Osteoblast (primary cell): ENCODE measurements around the gene GPR180. TPM values are rescaled to one million over a fixed set of nuclear protein-coding genes. Genes with fewer than 3 reads are reported as not detected.

Experiments
- DNase-seq: peaks from one replicate; pipeline ENCODE4 v3.0.0; 2011; ENCODE audit warnings: low spot score, mixed read lengths; ENCODE audit not compliant: insufficient read length; ENCODE audit errors: missing footprints
- H2AFZ ChIP-seq: 2 replicates; pipeline ENCODE4 v1.6.0; 2011; ENCODE audit warnings: mild to moderate bottlenecking, low read length
- H3K27ac ChIP-seq: 2 replicates; pipeline ENCODE4 v1.5.1; 2011; ENCODE audit warnings: mild to moderate bottlenecking, low read depth, low read length, moderate library complexity
- H3K27me3 ChIP-seq: 2 replicates; pipeline ENCODE4 v1.6.0; 2012; ENCODE audit warnings: mild to moderate bottlenecking, control low read depth, inconsistent platforms, low read length, moderate library complexity; ENCODE audit not compliant: insufficient read depth
- H3K36me3 ChIP-seq: 2 replicates; pipeline ENCODE4 v1.5.1; 2011; ENCODE audit warnings: mild to moderate bottlenecking, low read length, control low read depth, moderate library complexity; ENCODE audit not compliant: insufficient read depth
- H3K4me1 ChIP-seq: 2 replicates; pipeline ENCODE4 v1.5.1; 2011; ENCODE audit warnings: mild to moderate bottlenecking, low read length, control low read depth, moderate library complexity; ENCODE audit not compliant: insufficient read depth
- H3K4me2 ChIP-seq: 2 replicates; pipeline ENCODE4 v1.6.0; 2011; ENCODE audit warnings: mild to moderate bottlenecking, low read length; ENCODE audit not compliant: insufficient read depth
- H3K4me3 ChIP-seq: fragments of 200-600 bp; sonication (generic); 3 replicates; pipeline ENCODE4 v1.5.1; 2012; ENCODE audit warnings: mild to moderate bottlenecking, low read length, inconsistent platforms; ENCODE audit not compliant: insufficient read depth
- H3K79me2 ChIP-seq: 2 replicates; pipeline ENCODE4 v1.6.0; 2012; ENCODE audit warnings: mild to moderate bottlenecking, low read length, control low read depth, inconsistent platforms; ENCODE audit not compliant: insufficient read depth
- H3K9me3 ChIP-seq: 2 replicates; pipeline ENCODE4 v1.5.1; 2011; ENCODE audit warnings: low read depth, low read length, control low read depth
- H4K20me1 ChIP-seq: 2 replicates; pipeline ENCODE4 v1.6.0; 2012; ENCODE audit warnings: mild to moderate bottlenecking, low read length, control low read depth; ENCODE audit not compliant: insufficient read depth
- total RNA-seq: library from RNA; depleted of rRNA; stranded (reverse); fragments of >200 nt; gene quantifications from 2 replicates; pipeline ENCODE4 v1.2.3, GENCODE V29; 2012
- TF ChIP-seq, protein P1 (sequence below): IDR thresholded peaks from 2 replicates; pipeline ENCODE4 v1.5.1; 2011; ENCODE audit warnings: mild to moderate bottlenecking, low read depth, low read length, moderate library complexity; ENCODE audit errors: extremely low read depth

The GPR180 gene
- total RNA-seq, 1 donor: 8.7 TPM

DNA sequence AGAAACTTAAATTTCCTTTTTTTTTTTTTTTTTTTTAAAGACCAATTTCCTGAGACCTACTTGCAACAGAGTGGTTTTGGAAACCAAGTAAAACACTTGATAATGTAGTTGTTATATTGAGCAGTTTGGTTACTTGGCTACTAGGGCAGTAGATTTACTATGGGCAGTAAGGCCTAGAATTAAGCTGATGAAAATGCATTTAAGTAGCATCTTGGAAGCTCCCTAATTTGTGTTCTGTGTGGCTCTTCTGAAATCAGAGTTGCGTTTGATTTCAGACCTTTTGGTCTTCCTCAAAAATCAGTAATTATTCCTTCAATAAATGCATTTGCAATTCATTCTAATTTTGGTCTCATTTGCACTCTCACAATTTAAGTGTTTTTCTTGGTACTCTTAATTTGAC lies 810 bp downstream of the GPR180 start:
- Histone ChIP-seq H3K4me2 (peak overlapping the region; percentile 95), H3K27ac (peak overlapping the region; percentile 86), H3K9me3 (no peaks in the 10 kb centered on the region), H3K36me3 (peaks cover 19% of the 10 kb centered on the region), H4K20me1 (peaks cover 3% of the 10 kb centered on the region), H3K4me3 (peak overlapping the region; percentile 98), H2AFZ (peak overlapping the region; percentile 91), H3K27me3 (no peaks in the 10 kb centered on the region), H3K79me2 (peaks cover 54% of the 10 kb centered on the region), H3K4me1 (peaks cover 8% of the 10 kb centered on the region)
- TF ChIP-seq, protein P1, sequence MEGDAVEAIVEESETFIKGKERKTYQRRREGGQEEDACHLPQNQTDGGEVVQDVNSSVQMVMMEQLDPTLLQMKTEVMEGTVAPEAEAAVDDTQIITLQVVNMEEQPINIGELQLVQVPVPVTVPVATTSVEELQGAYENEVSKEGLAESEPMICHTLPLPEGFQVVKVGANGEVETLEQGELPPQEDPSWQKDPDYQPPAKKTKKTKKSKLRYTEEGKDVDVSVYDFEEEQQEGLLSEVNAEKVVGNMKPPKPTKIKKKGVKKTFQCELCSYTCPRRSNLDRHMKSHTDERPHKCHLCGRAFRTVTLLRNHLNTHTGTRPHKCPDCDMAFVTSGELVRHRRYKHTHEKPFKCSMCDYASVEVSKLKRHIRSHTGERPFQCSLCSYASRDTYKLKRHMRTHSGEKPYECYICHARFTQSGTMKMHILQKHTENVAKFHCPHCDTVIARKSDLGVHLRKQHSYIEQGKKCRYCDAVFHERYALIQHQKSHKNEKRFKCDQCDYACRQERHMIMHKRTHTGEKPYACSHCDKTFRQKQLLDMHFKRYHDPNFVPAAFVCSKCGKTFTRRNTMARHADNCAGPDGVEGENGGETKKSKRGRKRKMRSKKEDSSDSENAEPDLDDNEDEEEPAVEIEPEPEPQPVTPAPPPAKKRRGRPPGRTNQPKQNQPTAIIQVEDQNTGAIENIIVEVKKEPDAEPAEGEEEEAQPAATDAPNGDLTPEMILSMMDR: no peak
- no peak for DNase-seq

DNA sequence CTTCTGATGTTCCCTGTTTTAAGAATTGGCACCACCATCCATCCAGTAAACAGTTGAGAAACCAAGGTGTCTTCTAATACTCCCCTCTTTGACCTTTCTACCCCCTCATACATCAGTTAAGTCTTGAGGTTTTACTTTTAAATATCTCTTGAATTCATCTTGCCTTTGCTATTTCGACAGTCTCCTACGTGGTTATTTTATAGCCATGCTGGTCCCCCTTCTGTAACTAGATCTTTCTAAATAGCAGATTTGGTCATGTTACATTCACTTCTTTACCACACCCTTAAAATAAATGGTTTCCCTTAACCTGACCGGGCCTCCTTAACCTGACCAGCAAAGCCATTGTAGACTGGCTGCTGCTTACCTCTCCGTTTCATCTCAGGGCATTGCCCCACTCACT lies 5.4 kb downstream of the GPR180 start:
- Histone ChIP-seq H3K4me3 (no peak overlapping the region), H3K27ac (no peak overlapping the region), H3K27me3 (no peaks in the 10 kb centered on the region), H3K9me3 (no peaks in the 10 kb centered on the region), H3K79me2 (peaks cover 63% of the 10 kb centered on the region), H4K20me1 (peaks cover 3% of the 10 kb centered on the region), H3K4me1 (peaks cover 8% of the 10 kb centered on the region), H3K36me3 (peaks cover 38% of the 10 kb centered on the region), H3K4me2 (no peak overlapping the region), H2AFZ (no peak overlapping the region)
- TF ChIP-seq, protein P1: no peak
- no peak for DNase-seq

DNA sequence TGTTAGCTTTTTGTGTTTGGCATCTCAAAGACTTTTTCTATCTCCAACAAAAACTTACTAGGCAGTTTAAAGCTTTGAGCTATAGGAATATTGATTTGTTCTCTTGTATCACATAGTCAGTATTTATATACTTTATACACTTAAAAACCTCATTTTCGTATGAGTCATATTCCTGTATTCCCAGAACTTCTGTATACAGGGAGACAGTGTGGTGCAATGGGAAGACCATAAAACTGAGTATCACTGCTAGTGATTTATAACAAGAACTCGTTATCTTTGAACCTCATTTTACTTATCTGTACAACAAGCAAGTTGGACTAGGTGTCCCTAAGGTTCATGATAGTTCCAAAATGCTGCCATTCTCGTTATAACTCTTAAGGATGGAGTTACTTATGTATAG lies 6.3 kb downstream of the GPR180 start:
- TF ChIP-seq, protein P1: no peak
- Histone ChIP-seq H2AFZ (no peak overlapping the region), H3K27ac (no peak overlapping the region), H3K4me1 (peaks cover 3% of the 10 kb centered on the region), H3K4me2 (no peak overlapping the region), H3K79me2 (peaks cover 54% of the 10 kb centered on the region), H3K27me3 (no peaks in the 10 kb centered on the region), H3K36me3 (peaks cover 41% of the 10 kb centered on the region), H3K9me3 (no peaks in the 10 kb centered on the region), H3K4me3 (no peak overlapping the region), H4K20me1 (peaks cover 3% of the 10 kb centered on the region)
- DNase-seq: no peak

DNA sequence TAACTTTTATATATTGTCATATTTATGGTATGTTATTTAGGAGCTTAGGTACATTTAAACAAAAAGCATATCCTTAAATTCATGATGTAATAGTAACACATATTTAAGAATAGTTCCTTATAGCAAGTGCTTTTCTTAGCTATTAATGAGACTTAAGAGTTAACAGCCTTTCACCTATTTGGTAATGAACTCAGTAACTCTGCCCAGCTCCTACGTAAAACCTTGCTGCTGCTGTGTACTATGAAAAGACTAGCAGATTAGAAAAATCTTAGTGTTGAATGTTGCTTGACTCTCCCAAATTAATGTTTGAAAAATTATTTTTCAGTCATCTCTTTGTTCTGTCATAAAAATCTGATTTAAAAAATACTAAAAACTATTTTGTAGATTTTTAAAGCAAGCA lies 6.9 kb downstream of the GPR180 start:
- Histone ChIP-seq H3K27ac (no peak overlapping the region), H2AFZ (no peak overlapping the region), H3K9me3 (no peaks in the 10 kb centered on the region), H3K79me2 (peaks cover 49% of the 10 kb centered on the region), H3K27me3 (no peaks in the 10 kb centered on the region), H3K4me1 (no peaks in the 10 kb centered on the region), H3K4me2 (no peak overlapping the region), H4K20me1 (peaks cover 3% of the 10 kb centered on the region), H3K4me3 (no peak overlapping the region), H3K36me3 (peaks cover 41% of the 10 kb centered on the region)
- no peak for DNase-seq
- TF ChIP-seq, protein P1: no peak
